Activated CD8-positive, alpha-beta memory T cell treated with anti-CD3 and anti-CD28 coated beads for 4 hours (primary cell): ENCODE data around the gene SELENOM.
"Not testable (repeated sequence)": the region's sequence is repeated elsewhere in the genome, so short reads cannot be mapped to it uniquely, and the experiment has no call there.

Experiments
- DNase-seq, 2 donors: peaks; one replicate each; pipeline ENCODE4 v3.0.0-alpha.2; 2020; ENCODE audit warnings: low read depth in 2 of 2

The SELENOM gene

DNA sequence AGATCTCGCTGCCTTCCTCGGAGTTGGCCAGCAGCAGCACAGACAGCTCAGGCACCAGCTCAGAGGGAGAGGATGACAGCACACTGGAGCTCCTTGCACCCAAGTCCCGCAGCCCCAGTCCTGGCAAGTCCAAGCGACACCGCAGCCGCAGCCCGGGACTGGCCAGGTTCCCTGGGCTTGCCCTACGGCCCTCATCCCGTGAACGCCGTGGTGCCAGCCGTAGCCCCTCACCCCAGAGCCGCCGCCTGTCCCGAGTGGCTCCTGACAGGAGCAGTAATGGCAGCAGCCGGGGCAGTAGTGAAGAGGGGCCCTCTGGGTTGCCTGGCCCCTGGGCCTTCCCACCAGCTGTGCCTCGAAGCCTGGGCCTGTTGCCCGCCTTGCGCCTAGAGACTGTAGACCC lies 26.5 kb upstream of the SELENOM start:
- no peak for DNase-seq

DNA sequence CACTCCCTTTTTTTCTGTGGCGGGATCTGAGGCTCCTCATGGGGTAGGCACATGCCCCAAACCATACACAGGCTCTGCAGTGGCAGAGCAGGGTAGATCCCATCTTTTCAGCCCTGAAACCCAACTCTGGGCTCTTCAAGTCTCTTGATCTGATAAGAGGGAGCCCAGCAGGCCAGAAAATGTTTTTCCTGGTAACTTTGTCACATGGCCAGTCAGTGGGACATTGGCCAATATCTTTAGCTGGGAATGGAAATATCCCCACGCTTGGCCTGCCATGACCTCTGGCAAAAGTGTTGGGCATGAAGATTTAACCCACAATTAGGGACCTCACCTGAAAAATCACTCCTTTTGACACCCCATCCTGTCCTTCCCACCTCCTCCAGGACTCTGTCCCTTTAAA lies 23.5 kb upstream of the SELENOM start:
- DNase-seq = no peak

- DNase-seq = no peak
These were observed 20.8 kb upstream of the SELENOM start for GRCh38 chr22:31128156-31128555.

- no peak for DNase-seq
These were observed 19.9 kb upstream of the SELENOM start for GRCh38 chr22:31127181-31127772.

DNA sequence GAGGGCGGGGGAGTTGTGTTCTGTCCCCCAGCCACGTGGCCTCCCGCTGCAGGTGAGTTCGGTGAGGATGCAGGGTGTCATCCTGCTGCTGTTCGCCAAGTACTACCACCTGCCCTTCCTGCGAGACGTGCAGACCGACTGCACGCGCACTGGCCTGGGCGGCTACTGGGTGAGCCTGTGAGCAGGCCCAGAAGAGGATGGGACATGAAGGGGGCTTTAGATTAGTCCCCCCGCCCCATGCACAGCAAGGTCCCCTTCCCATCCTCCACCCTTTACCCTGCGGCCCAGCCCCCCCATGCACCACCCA lies 19.5 kb upstream of the SELENOM start:
- no peak for DNase-seq

DNA sequence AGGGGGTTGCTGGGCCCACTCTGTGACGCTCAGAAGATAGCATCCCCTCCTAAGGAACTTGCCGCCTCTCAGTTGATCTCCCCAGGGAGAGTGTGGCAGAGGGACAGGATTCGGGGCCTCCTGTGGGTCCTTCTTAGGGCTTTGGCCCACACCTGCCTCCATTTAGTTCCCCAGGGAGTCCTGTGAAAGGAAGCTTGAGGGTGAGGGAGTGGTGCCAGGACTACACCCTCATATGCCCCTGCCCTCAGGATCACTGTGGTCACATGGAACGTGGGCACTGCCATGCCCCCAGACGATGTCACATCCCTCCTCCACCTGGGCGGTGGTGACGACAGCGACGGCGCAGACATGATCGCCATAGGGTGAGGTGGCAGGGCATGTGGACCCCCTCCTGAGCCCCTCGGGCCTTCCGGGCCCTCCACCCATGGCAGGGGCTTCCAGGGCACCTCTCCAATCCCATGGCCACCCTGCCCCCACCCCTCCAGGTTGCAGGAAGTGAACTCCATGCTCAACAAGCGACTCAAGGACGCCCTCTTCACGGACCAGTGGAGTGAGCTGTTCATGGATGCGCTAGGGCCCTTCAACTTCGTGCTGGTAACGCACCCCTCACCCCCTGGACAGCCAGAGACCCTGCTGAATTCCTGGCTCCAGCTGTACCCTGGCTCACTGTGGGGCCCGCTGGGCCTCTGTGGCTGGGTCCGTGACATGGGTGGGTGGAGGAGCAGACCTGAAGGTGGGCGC lies 18.9 kb upstream of the SELENOM start:
- no peak for DNase-seq

GRCh38 chr22:31125521-31126117 lies 18.3 kb upstream of the SELENOM start:
- no peak for DNase-seq

DNA sequence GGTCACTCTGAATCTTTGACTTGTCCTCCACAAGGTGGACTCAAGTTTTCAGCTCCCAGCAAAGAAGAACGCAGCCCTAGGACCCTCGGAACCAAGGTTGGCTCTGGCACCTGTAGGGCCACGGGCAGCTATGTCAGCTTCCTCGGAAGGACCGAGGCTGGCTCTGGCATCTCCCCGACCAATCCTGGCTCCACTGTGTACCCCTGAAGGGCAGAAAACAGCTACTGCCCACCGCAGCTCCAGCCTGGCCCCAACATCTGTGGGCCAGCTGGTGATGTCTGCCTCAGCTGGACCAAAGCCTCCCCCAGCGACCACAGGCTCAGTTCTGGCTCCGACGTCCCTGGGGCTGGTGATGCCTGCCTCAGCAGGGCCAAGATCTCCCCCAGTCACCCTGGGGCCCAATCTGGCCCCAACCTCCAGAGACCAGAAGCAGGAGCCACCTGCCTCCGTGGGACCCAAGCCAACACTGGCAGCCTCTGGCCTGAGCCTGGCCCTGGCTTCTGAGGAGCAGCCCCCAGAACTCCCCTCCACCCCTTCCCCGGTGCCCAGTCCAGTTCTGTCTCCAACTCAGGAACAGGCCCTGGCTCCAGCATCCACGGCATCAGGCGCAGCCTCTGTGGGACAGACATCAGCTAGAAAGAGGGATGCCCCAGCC lies 17.6 kb upstream of the SELENOM start:
- DNase-seq = no peak

DNA sequence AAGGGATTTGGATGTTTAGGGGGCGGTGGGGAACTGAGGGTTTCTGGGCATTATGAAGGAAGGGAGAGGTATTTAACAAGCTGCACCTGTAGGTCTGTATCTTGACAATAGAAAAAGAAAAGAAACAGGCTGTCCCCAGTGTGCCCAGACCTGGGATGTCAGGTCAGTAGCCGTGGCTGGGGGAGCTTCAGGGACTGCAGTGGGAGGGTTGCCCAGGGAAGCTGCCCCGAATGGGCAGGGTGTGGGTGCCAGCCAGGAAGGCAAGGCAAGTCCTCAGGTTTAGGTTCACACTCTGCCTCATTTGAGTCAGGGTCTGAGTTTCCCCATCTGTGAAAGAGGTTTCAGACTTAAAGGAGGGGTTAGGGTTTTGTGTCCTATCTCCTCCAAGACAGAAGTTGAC lies 16.9 kb upstream of the SELENOM start:
- DNase-seq = no peak

DNA sequence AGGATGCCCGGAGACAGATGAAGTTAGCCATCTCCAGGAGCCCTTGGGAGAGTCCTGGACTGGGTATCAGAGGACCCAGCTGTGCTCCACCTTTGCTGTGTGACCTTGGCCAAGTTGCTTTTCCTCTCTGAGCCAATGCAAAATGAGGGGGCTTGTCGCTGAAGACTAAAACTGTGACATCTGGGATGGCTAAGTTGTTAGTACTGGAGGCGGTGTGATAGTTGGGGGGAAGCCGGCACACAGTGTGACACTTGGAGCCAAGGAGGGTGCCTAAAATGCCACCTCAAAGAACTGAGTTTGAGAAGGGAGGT lies 15.9 kb upstream of the SELENOM start:
- DNase-seq = no peak

GRCh38 chr22:31122532-31123291 lies 15.3 kb upstream of the SELENOM start, which contains the start of gene INPP5J:
Gene INPP5J, plus strand, starts transcription at chr22:31122966. Its CDS starts 49 bp downstream, at chr22:31123015.
- DNase-seq = no peak

DNA sequence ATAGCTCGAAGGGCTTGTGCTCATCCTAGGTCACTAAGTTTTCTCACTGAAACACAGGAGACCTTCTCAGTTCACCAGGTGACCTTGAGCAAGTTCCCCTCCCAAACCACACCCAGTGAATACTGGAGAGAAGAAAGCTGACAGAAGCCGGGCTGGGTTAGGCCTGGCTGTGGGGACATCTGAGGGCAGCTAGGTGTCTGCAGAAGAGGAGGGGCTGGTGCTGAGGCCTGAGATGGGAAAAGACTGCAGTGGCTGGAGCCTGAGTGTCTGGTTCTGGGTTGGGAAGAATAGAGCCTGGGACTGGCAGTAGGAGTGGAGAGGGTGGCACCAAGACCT lies 14.8 kb upstream of the SELENOM start:
- no peak for DNase-seq

- no peak for DNase-seq
These were observed 14.0 kb upstream of the SELENOM start for GRCh38 chr22:31121403-31121802.

- DNase-seq = no peak
These were observed 13.3 kb upstream of the SELENOM start for GRCh38 chr22:31120642-31121041.

DNA sequence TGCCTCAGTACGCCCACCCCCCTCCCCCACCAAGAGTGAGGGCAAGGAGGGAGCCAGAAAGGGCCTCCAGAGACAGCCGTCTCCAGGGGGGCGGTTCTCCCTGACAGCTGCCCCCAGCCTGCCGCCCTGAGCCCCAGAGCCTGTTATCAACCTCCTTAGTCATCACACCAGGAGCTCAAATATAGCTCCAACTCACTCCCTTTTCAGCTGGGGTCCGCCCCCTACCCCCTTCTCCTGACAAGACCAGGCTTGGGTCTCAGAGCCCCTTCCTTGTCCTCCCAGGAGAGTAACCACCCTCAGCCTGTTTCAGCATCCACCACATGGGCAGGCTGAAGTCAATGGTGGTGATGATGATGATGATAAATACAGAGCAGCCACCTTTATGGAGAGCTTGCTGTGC lies 12.9 kb upstream of the SELENOM start:
- DNase-seq = no peak

DNA sequence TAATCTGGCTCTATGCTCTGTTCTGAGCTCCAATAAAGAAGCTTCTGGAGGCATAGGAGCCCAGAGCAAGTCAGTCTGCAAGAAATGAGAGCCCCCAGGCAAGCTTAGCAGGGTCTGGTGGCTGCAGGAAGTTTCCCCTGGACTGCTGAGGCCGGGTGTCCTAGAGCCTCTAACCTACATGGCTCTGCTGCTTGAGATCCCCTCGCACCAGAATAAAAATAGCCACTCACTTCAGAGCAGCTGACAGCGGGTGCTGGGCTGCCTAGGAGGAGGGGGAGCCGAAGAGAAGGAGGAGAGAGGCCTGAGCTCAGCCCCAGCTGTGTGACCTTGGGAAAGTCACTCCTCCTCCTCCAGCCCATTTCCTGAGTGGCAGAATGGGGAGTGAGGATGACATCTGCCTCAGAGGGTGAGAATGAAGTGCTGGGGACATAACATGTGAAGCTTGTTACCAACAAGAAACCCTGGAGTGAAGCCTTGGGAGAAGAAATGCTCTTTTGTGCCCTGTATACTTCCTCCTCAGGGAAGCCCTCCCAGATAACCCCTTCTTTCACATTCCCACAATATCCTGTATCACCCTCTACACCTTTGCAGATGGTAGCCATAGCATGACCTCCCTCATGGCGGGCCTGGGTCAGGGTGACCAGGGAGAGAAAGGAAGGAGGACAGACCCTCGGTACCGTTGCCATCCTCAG lies 11.8 kb upstream of the SELENOM start:
- no peak for DNase-seq

DNA sequence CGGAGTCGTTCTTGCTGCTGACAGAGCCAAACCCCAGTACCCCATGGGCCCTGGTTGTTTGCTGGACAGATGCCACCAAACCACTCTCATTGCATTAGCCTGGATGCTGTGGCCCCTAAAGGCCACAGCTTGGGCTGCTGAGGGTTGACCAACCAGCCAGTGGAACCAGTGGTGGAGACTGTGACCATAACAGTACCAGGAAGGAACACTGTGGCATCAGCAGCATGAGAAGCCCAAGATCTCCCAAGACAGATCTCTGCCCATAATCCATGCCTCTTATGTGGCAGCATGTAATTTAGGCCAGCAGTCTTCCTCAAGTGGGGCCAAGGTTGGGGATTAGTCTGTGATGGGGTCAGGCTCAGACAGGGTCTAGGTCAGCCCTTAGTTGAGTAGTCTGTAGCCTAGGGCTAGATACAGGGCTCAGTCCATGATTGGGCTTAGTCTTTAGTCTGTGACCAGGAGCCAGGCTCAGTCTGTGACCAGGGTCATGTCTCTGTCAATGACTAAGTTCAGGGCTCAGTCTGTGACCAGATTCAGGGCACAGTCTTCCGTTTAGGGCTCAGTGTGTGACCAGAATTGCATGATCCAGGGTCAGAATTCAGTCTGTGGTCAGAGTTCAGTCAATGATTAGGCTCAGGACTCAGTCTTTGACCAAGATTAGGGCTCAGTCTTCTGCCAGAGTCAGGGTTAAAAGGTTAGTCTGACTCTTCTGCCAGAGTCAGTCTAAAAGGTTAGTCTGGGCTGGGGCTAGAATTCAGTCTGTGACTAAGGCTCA lies 10.9 kb upstream of the SELENOM start:
- DNase-seq = no peak

DNA sequence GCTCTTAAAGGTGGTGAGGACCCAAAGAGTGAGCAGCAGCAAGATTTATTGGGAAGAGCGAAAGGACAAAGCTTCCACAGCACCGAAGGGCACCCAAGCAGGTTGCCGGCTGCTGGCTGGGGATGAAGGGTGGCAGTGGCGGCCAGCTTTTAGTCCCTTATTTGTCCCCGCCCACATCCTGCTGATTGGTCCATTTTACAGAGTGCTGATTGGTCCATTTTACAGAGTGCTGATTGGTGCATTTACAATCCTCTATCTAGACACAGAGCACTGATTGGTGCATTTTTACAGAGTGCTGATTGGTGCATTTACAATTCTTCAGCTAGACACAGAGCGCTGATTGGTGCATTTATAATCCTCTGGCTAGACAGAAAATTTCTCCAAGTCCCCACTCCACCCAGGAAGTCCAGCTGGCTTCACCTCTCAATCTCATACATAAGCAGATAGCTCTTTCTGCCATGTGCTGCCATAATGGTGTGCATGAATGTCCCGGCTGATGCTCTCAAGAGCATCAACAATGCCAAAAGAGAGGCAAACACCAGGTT lies 5.3 kb upstream of the SELENOM start:
- not testable (repeated sequence) for DNase-seq

- no peak for DNase-seq
These were observed 488 bp upstream of the SELENOM start for GRCh38 chr22:31107894-31108218.

- DNase-seq = no peak
These were observed 614 bp downstream of the SELENOM start for GRCh38 chr22:31106731-31107177.
